GM23338 (cell line): ENCODE data around the gene COL25A1. TPM values are rescaled to one million over a fixed set of nuclear protein-coding genes. Genes with fewer than 3 reads are reported as not detected.

ENCODE experiments used
- ATAC-seq: fragments of 200-7000 bp; cut with Tn5 transposase; 3 replicates; pipeline ENCODE4 v1.9.1; 2020
- DNase-seq: peaks from one replicate; pipeline ENCODE4 v3.0.0-alpha.2; 2015; ENCODE audit warnings: low spot score
- H2AFZ ChIP-seq: fragments of 200-600 bp; sonication (generic); 2 replicates; pipeline ENCODE4 v1.8.0; 2016; ENCODE audit warnings: antibody characterized with exemption, mild to moderate bottlenecking, moderate library complexity
- H3F3A ChIP-seq: fragments of 200-600 bp; sonication (generic); replicated peaks from 2 replicates; pipeline ENCODE4 v1.8.0; 2017; ENCODE audit warnings: antibody characterized with exemption, mixed run types, low read depth
- H3K27ac ChIP-seq: fragments of 200-600 bp; sonication (generic); 2 replicates; pipeline ENCODE4 v1.6.1; 2016; ENCODE audit warnings: low read depth
- H3K27me3 ChIP-seq: fragments of 200-600 bp; sonication (generic); 2 replicates; pipeline ENCODE4 v1.8.0; 2016; ENCODE audit warnings: mild to moderate bottlenecking, mixed run types, moderate library complexity; ENCODE audit not compliant: insufficient read depth
- H3K36me3 ChIP-seq: fragments of 200-600 bp; sonication (generic); 2 replicates; pipeline ENCODE4 v1.8.0; 2016; ENCODE audit warnings: mild to moderate bottlenecking; ENCODE audit not compliant: insufficient read depth
- H3K4me1 ChIP-seq: fragments of 200-600 bp; sonication (generic); 2 replicates; pipeline ENCODE4 v1.8.0; 2016; ENCODE audit warnings: mild to moderate bottlenecking, moderate library complexity; ENCODE audit not compliant: insufficient read depth
- H3K4me2 ChIP-seq: fragments of 200-600 bp; sonication (generic); 2 replicates; pipeline ENCODE4 v1.7.1; 2017; ENCODE audit warnings: mixed run types
- H3K4me3 ChIP-seq: fragments of 200-600 bp; sonication (generic); 2 replicates; pipeline ENCODE4 v1.6.1; 2016; ENCODE audit warnings: mixed run types
- H3K79me2 ChIP-seq: fragments of 200-600 bp; sonication (generic); replicated peaks from 2 replicates; pipeline ENCODE4 v1.8.0; 2017; ENCODE audit warnings: mild to moderate bottlenecking; ENCODE audit not compliant: insufficient read depth
- H3K9me2 ChIP-seq: fragments of 200-600 bp; sonication (generic); 2 replicates; pipeline ENCODE4 v1.8.0; 2017; ENCODE audit not compliant: insufficient read depth
- H4K20me1 ChIP-seq: fragments of 200-600 bp; sonication (generic); replicated peaks from 2 replicates; pipeline ENCODE4 v1.8.0; 2017; ENCODE audit warnings: mild to moderate bottlenecking; ENCODE audit not compliant: insufficient read depth
- H3K27ac Mint-ChIP-seq: 2 replicates; pipeline ENCODE4 v1.8.0; 2020; ENCODE audit warnings: inconsistent platforms, mild to moderate bottlenecking, moderate library complexity, mixed read lengths
- H3K27me3 Mint-ChIP-seq: 3 replicates; pipeline ENCODE4 v1.8.0; 2022; ENCODE audit warnings: low read depth, mild to moderate bottlenecking, moderate library complexity, mixed read lengths, inconsistent platforms; ENCODE audit not compliant: insufficient read depth, poor library complexity
- H3K36me3 Mint-ChIP-seq: 3 replicates; pipeline ENCODE4 v1.8.0; 2021; ENCODE audit warnings: low read depth, mild to moderate bottlenecking, inconsistent platforms, moderate library complexity, mixed read lengths
- H3K4me1 Mint-ChIP-seq: 3 replicates; pipeline ENCODE4 v1.8.0; 2020; ENCODE audit warnings: mild to moderate bottlenecking, inconsistent platforms, mixed read lengths
- H3K4me3 Mint-ChIP-seq: 3 replicates; pipeline ENCODE4 v1.8.0; 2021; ENCODE audit warnings: moderate library complexity, mild to moderate bottlenecking, inconsistent platforms, mixed read lengths
- H3K9me3 Mint-ChIP-seq: 3 replicates; pipeline ENCODE4 v1.8.0; 2020; ENCODE audit warnings: moderate library complexity, mild to moderate bottlenecking, inconsistent platforms, mixed read lengths
- CREB1 ChIP-seq: fragments of 250-450 bp; sonication (Bioruptor Pico); IDR thresholded peaks from 2 replicates; pipeline ENCODE4 v1.5.0; 2020; ENCODE audit warnings: low read depth, mild to moderate bottlenecking, moderate library complexity
- ETS1 ChIP-seq: IDR thresholded peaks from 2 replicates; pipeline ENCODE4 v1.6.1; 2016; ENCODE audit warnings: antibody characterized with exemption
- EZH2 ChIP-seq: fragments of 200-600 bp; sonication (generic); IDR thresholded peaks from one replicate; pipeline ENCODE4 v1.8.0; 2017; ENCODE audit warnings: antibody characterized with exemption, mild to moderate bottlenecking, low read depth; ENCODE audit not compliant: unreplicated experiment
- JUNB ChIP-seq: IDR thresholded peaks from one replicate; pipeline ENCODE4 v1.6.1; 2016; ENCODE audit warnings: antibody characterized with exemption; ENCODE audit not compliant: unreplicated experiment
- NANOG ChIP-seq: IDR thresholded peaks from 2 replicates; pipeline ENCODE4 v1.6.1; 2016; ENCODE audit warnings: antibody characterized with exemption, borderline replicate concordance
- REST ChIP-seq: IDR thresholded peaks from one replicate; pipeline ENCODE4 v1.6.1; 2018; ENCODE audit warnings: antibody characterized with exemption; ENCODE audit not compliant: unreplicated experiment
- ZNF331 ChIP-seq: fragments of 250-450 bp; sonication (Bioruptor Pico); IDR thresholded peaks from 2 replicates; pipeline ENCODE4 v1.5.0; 2020; ENCODE audit warnings: low read depth, mild to moderate bottlenecking, moderate library complexity
- ZNF462 ChIP-seq: fragments of 250-450 bp; sonication (Bioruptor Pico); IDR thresholded peaks from 2 replicates; pipeline ENCODE4 v1.5.0; 2020; ENCODE audit warnings: mild to moderate bottlenecking, moderate library complexity
- polyA plus RNA-seq: library from polyadenylated mRNA; unstranded; fragments of >200 nt; fragmentation: Nextera tagmentation; extraction: Ambion mirVana; gene quantifications from 2 replicates; pipeline ENCODE4 v1.2.1, GENCODE V29; 2016
- total RNA-seq: library from RNA; depleted of rRNA; stranded (reverse); fragments of >200 nt; shearing (Covaris generic); gene quantifications from 2 replicates; pipeline ENCODE4 v1.2.3, GENCODE V29; 2014

COL25A1 gene
- total and polyA plus RNA-seq, 2 experiments from 2014 or later, result 3.9 to 5.6 TPM

DNA sequence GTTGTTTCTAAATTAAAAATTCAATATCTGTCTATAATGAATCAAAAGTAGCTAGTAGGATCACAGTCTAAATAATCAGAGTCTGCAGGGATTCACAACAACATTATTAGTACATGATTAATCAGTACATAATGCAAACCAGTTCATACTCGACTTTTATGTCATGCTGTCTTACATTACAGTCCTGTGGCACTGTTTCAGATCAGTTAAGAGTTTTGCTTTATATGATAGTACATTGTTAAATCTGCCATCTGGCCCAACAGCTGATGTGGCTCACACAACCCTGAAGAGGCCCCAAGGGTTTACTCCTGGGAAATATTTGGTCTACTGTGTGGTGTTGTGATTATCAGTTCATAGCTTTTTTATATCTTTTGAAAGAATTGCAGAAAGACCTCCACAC is 292.5 kb downstream of the COL25A1 start:
- no peak for TF ChIP-seq JUNB
- TF ChIP-seq CREB1, result no peak
- no peak for TF ChIP-seq NANOG
- TF ChIP-seq ETS1, result no peak
- Histone ChIP-seq H3K79me2 (no peaks in the 10 kb centered on the region), H3K4me2 (no peak overlapping the region), H4K20me1 (no peaks in the 10 kb centered on the region), H3K36me3 (no peaks in the 10 kb centered on the region), H3K27ac (no peak overlapping the region), H3K9me2 (no peaks in the 10 kb centered on the region), H2AFZ (no peak overlapping the region), H3K4me1 (peaks cover 8% of the 10 kb centered on the region), H3K27me3 (no peaks in the 10 kb centered on the region), H3K4me3 (no peak overlapping the region), H3F3A (no peaks in the 10 kb centered on the region)
- no peak for DNase-seq
- Mint-ChIP-seq H3K4me3 (no peak overlapping the region), H3K9me3 (no peaks in the 10 kb centered on the region), H3K27ac (no peak overlapping the region), H3K4me1 (peaks cover 25% of the 10 kb centered on the region; the same call in 2 of the 3 replicates), H3K27me3 (peaks cover 2% of the 10 kb centered on the region), H3K36me3 (0 out of 3 replicates have a peak, but pooled peaks cover 3% of the 10 kb centered on the region)
- ATAC-seq, result no peak

DNA sequence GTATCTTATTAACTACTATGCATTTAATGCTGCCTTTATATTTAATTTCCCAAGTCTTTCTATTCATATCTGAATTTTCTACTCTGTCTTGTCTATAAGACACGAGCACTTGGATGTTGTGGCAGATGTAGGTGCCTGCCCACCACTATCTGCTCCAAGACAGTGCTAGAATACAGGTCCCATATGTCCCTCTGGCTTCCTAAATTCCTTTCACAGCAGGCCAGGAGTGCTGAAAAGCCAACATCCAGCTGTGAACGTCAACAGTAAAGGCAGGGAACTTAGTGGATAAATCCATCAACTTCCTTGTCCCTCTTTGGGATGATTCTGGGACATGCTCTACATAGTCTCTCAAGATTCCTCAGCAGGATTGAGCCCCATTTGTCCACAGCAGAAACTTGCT is 294.5 kb downstream of the COL25A1 start:
- Histone ChIP-seq H3K4me1 (peaks cover 12% of the 10 kb centered on the region), H3K79me2 (no peaks in the 10 kb centered on the region), H3K36me3 (no peaks in the 10 kb centered on the region), H3K9me2 (no peaks in the 10 kb centered on the region), H3K27me3 (no peaks in the 10 kb centered on the region), H3K4me3 (no peak overlapping the region), H3F3A (no peaks in the 10 kb centered on the region), H2AFZ (no peak overlapping the region), H3K4me2 (0 out of 2 replicates have a peak overlapping the region, but pooled peaks have one; percentile 17), H4K20me1 (no peaks in the 10 kb centered on the region), H3K27ac (no peak overlapping the region)
- H3K4me1 Mint-ChIP-seq, result peaks cover 37% of the 10 kb centered on the region
- no peak overlapping the region for H3K27ac Mint-ChIP-seq
- peak; percentile 59 for DNase-seq
- no peaks in the 10 kb centered on the region; the same call in 2 of the 3 replicates for H3K36me3 Mint-ChIP-seq
- no peaks in the 10 kb centered on the region for H3K9me3 Mint-ChIP-seq
- TF ChIP-seq EZH2 (no peak), ZNF462 (peak; percentile 97), NANOG (0 out of 2 replicates have a peak, but pooled peaks have one; percentile 14), CREB1 (no peak), JUNB (no peak), REST (no peak), ZNF331 (no peak)
- peak; percentile 84 for ATAC-seq
- H3K27me3 Mint-ChIP-seq, result no peaks in the 10 kb centered on the region
- H3K4me3 Mint-ChIP-seq, result no peak overlapping the region
